Endodermal cell (in vitro differentiated cells): Measurements from ENCODE around the gene GUCY1B1. TPM values are rescaled to one million over a fixed set of nuclear protein-coding genes. Genes with fewer than 3 reads are reported as not detected.

Experiments
- DNase-seq: peaks from one replicate; pipeline ENCODE4 v3.0.0-alpha.2; 2017
- H3K27ac ChIP-seq: 2 replicates; pipeline ENCODE4 v1.5.1; 2013; ENCODE audit warnings: mild to moderate bottlenecking, low read depth, low read length, moderate library complexity
- H3K27me3 ChIP-seq: 2 replicates; pipeline ENCODE4 v1.6.1; 2013; ENCODE audit warnings: mild to moderate bottlenecking, low read length, moderate library complexity; ENCODE audit not compliant: insufficient read depth, control insufficient read depth, poor library complexity, severe bottlenecking
- H3K36me3 ChIP-seq: 2 replicates; pipeline ENCODE4 v1.7.0; 2013; ENCODE audit warnings: mild to moderate bottlenecking, low read length, moderate library complexity; ENCODE audit not compliant: control insufficient read depth, insufficient read depth
- H3K4me1 ChIP-seq: one replicate; pipeline ENCODE4 v1.7.0; 2013; ENCODE audit warnings: low read length; ENCODE audit not compliant: control insufficient read depth, insufficient read depth
- H3K4me3 ChIP-seq: 2 replicates; pipeline ENCODE4 v1.5.1; 2013; ENCODE audit warnings: mild to moderate bottlenecking, low read length, moderate library complexity
- H3K9ac ChIP-seq: 2 replicates; pipeline ENCODE4 v1.6.1; 2013; ENCODE audit warnings: mild to moderate bottlenecking, low read length, moderate library complexity; ENCODE audit not compliant: poor library complexity, severe bottlenecking; ENCODE audit errors: extremely low read depth
- H3K9me3 ChIP-seq: 2 replicates; pipeline ENCODE4 v1.6.1; 2013; ENCODE audit warnings: mild to moderate bottlenecking, low read length, moderate library complexity; ENCODE audit not compliant: control insufficient read depth
- H3K27ac Mint-ChIP-seq: 2 replicates; pipeline ENCODE4 v1.8.0; 2020; ENCODE audit warnings: mixed read lengths
- H3K27me3 Mint-ChIP-seq: 2 replicates; pipeline ENCODE4 v1.8.0; 2021; ENCODE audit warnings: mild to moderate bottlenecking, mixed read lengths; ENCODE audit not compliant: insufficient read depth
- H3K36me3 Mint-ChIP-seq: 2 replicates; pipeline ENCODE4 v1.8.0; 2020; ENCODE audit warnings: low read depth, mixed read lengths
- H3K4me1 Mint-ChIP-seq: 2 replicates; pipeline ENCODE4 v1.8.0; 2020; ENCODE audit warnings: mixed read lengths
- H3K4me3 Mint-ChIP-seq: 2 replicates; pipeline ENCODE4 v1.8.0; 2020; ENCODE audit warnings: mild to moderate bottlenecking, moderate library complexity, mixed read lengths
- H3K9me3 Mint-ChIP-seq: 2 replicates; pipeline ENCODE4 v1.8.0; 2020; ENCODE audit warnings: mild to moderate bottlenecking, mixed read lengths
- WGBS, 2 experiments: methylation state at CpG; one replicate each; pipeline versions ENCODE4 v1.1.5 to v1.1.7; 2013; ENCODE audit warnings: missing lambda C conversion rate in 2 of 2, mixed read lengths in 1 of 2; ENCODE audit not compliant: insufficient coverage in 1 of 2, insufficient read length in 1 of 2; 5-methylcytosine and 5-hydroxymethylcytosine counted together
- total RNA-seq, 2 donors: library from RNA; stranded (reverse); fragmentation: NEBNext Ultra II Directional in 1 of 2; extraction: Animal tissue kit (Norgen Biotek cat#: 25700) in 1 of 2; gene quantifications; 2 replicates in 1 of 2; 3 replicates in 1 of 2; pipeline ENCODE4 v1.2.1, GENCODE V29; 2021
- TF ChIP-seq, protein P1 (sequence below): fragments of 200-600 bp; sonication (generic); conservative IDR thresholded peaks from 2 replicates; pipeline ENCODE4 v1.5.0; 2021; ENCODE audit warnings: antibody characterized with exemption, mild to moderate bottlenecking

The GUCY1B1 gene
- total RNA-seq, 2 donors from 2014 or later, result 1.8 to 3.4 TPM

DNA sequence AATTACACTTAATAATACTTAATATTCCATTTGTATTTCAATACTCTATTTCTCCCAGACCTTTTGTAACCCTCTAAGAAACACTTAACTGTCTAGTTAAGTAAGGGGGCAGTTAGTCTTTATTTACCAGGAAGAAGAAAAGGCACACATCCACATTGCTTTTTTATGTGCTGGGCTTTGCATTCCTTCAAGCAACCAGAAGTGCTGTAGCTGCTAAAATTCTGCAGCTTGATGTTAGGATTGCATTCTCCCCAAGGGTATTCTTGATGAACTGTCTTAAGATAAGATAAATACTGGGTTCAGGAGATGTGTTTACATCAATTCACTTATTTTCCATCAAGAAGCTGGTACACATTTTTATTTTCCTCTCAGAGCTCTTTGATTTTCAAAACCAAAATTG, 83.3 kb downstream of the GUCY1B1 start:
- Histone ChIP-seq H3K36me3 (no peaks in the 10 kb centered on the region), H3K4me3 (no peak overlapping the region), H3K27me3 (no peaks in the 10 kb centered on the region), H3K27ac (no peak overlapping the region), H3K9ac (no peak overlapping the region), H3K4me1 (no peaks in the 10 kb centered on the region), H3K9me3 (peaks cover 12% of the 10 kb centered on the region)
- no peaks in the 10 kb centered on the region for H3K27me3 Mint-ChIP-seq
- no peaks in the 10 kb centered on the region for H3K36me3 Mint-ChIP-seq
- H3K4me1 Mint-ChIP-seq, result no peaks in the 10 kb centered on the region
- H3K9me3 Mint-ChIP-seq, result peaks cover 17% of the 10 kb centered on the region
- H3K4me3 Mint-ChIP-seq, result no peak overlapping the region
- TF ChIP-seq, protein P1, sequence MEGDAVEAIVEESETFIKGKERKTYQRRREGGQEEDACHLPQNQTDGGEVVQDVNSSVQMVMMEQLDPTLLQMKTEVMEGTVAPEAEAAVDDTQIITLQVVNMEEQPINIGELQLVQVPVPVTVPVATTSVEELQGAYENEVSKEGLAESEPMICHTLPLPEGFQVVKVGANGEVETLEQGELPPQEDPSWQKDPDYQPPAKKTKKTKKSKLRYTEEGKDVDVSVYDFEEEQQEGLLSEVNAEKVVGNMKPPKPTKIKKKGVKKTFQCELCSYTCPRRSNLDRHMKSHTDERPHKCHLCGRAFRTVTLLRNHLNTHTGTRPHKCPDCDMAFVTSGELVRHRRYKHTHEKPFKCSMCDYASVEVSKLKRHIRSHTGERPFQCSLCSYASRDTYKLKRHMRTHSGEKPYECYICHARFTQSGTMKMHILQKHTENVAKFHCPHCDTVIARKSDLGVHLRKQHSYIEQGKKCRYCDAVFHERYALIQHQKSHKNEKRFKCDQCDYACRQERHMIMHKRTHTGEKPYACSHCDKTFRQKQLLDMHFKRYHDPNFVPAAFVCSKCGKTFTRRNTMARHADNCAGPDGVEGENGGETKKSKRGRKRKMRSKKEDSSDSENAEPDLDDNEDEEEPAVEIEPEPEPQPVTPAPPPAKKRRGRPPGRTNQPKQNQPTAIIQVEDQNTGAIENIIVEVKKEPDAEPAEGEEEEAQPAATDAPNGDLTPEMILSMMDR, result no peak
- DNase-seq, result no peak
- H3K27ac Mint-ChIP-seq, result no peak overlapping the region

DNA sequence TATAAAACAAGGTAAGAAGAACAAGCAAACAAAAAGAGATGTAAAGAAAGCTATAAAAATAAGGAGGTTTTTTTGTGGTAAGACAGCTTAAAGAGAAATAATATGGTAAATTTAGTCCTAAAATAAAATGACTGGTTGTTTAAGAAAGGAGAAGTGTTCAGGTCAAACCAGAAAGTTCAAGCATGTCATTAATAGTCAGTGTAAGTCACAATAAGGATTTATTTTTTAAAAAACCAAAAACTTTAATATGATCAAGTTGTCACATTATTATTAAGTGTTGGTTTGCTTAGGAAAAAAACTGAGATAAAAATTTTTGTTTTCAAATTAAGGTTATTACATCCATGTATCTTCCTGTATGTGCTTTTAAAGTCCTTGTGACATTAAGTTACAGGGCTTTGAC, 88.1 kb downstream of the GUCY1B1 start:
- Mint-ChIP-seq H3K27ac (no peak overlapping the region), H3K4me1 (no peaks in the 10 kb centered on the region), H3K27me3 (no peaks in the 10 kb centered on the region), H3K9me3 (peaks cover 41% of the 10 kb centered on the region), H3K36me3 (peaks cover 1% of the 10 kb centered on the region), H3K4me3 (no peak overlapping the region)
- Histone ChIP-seq H3K27ac (no peak overlapping the region), H3K9ac (no peak overlapping the region), H3K27me3 (no peaks in the 10 kb centered on the region), H3K4me1 (no peaks in the 10 kb centered on the region), H3K9me3 (peaks cover 39% of the 10 kb centered on the region), H3K36me3 (no peaks in the 10 kb centered on the region), H3K4me3 (no peak overlapping the region)
- no peak for DNase-seq
- TF ChIP-seq, protein P1, result no peak

DNA sequence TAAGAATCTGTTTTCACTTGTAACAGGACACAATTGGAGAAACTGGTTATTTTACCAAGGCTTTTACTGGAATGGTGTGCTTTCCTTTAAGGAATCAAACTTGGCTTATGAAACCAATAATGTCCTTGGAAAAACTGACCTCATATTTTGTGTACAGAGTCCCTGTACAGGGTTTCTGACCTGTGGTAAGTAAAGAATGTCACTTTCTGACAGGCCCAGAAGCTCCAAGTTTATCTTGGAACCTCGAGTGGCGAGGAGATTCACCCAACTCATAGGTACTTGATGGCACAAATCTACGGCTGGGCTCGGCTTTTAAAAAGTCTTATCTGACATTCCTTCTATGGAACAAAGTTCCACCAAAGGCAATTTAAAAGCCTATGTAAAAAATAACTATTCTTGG, 90.2 kb downstream of the GUCY1B1 start:
- Mint-ChIP-seq H3K27ac (no peak overlapping the region), H3K4me1 (no peaks in the 10 kb centered on the region), H3K36me3 (peaks cover 1% of the 10 kb centered on the region), H3K9me3 (peaks cover 37% of the 10 kb centered on the region), H3K27me3 (no peaks in the 10 kb centered on the region), H3K4me3 (no peak overlapping the region)
- Histone ChIP-seq H3K9me3 (peaks cover 39% of the 10 kb centered on the region), H3K4me1 (no peaks in the 10 kb centered on the region), H3K27ac (no peak overlapping the region), H3K36me3 (no peaks in the 10 kb centered on the region), H3K27me3 (no peaks in the 10 kb centered on the region), H3K4me3 (no peak overlapping the region), H3K9ac (no peak overlapping the region)
- DNase-seq, result no peak
- 91 to 100% methylated on average over 2 to 4 of the region's 4 CpGs for WGBS, 2 experiments
- TF ChIP-seq, protein P1, result no peak
